ENCODE measurements around the gene CEP72. TPM values are rescaled to one million over a fixed set of nuclear protein-coding genes. Genes with fewer than 3 reads are reported as not detected.

Gene CEP72
- total and polyA plus RNA-seq, 10 of the 15 experiments (the other 5 are each of a cell fraction or from before 2014, with no cell fraction given), result 0.35 to 13.5 (median 8.3) TPM

DNA sequence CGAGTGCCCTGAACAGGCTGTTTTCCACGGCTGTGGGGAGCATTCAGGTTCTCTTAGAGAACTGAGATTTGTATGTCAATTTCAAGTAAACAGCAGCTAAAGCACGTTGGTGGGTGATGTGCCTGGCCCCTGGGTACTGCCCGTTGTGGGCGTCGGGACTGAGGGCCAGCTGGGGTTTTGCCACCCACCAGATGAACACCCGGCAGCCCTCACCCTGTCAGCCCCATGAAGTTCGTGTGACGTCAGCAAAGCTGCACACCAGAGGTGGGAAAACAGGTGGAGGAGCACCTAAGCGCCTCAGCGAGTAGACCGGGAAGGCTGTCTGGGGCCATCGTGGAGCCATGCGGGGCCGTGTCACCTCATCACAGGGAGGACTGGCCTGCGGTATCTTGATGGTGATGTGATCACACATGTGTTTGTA is 9.2 kb downstream of the CEP72 start:
- no peaks in the 10 kb centered on the region for H3K4me1 ChIP-seq (ENCODE audit: control insufficient read depth, insufficient read depth, low read length)
- intact Hi-C loops (cut with micrococcal nuclease; ENCODE audit: unreplicated experiment) (no loop called here), in situ Hi-C loops (cut with MboI) (no loop called here)
- CTCF ChIA-PET, result no interaction called here
- no peak for TF ChIP-seq CHD2 (IDR thresholded peaks at IDR 0.05; ENCODE audit: borderline replicate concordance, low read depth, low read length)
- TF ChIP-seq SREBF2 (IDR thresholded peaks at IDR 0.05; ENCODE audit: low read length), result no peak
- no peak for TF ChIP-seq MYB (IDR thresholded peaks at IDR 0.05; ENCODE audit: borderline replicate concordance, low read depth, low read length)
- TF ChIP-seq ZNF274 (IDR thresholded peaks at IDR 0.05; ENCODE audit: insufficient read depth, insufficient read length), result no peak
- no peak for TF ChIP-seq ZZZ3 (IDR thresholded peaks at IDR 0.05; ENCODE audit: control insufficient read depth, insufficient read length, low read depth)
- TF ChIP-seq GATAD2B (conservative IDR thresholded peaks at IDR 0.05; ENCODE audit: low read depth), result no peak
- FAIRE-seq (no peak), DNase-seq (ENCODE audit: low read depth, low spot score) (no peak), ATAC-seq (no peak)
- SMC1A ChIA-PET (ENCODE audit: uncharacterized antibody, unreplicated experiment), result no interaction called here
- H3K79me2 ChIP-seq (ENCODE audit: control insufficient read depth, insufficient read depth, low read length), result peaks cover 2% of the 10 kb centered on the region
- POLR2A ChIA-PET, result no interaction called here
- BruUV-seq (replicated peaks), result no TSS peak
- RAD21 ChIA-PET (ENCODE audit: unreplicated experiment), result no interaction called here
- H3K9me3 ChIP-seq (replicated peaks; ENCODE audit: control insufficient read depth, insufficient read depth, low read length), result no peaks in the 10 kb centered on the region
- H3K4me2 ChIP-seq (ENCODE audit: control insufficient read depth, insufficient read depth), result no peak overlapping the region
- no peaks in the 10 kb centered on the region for H3K27me3 ChIP-seq (replicated peaks in 1 of 2; ENCODE audit: control insufficient read depth in 2 of 2, insufficient read depth in 2 of 2, low read length in 1 of 2)
- H3K36me3 ChIP-seq (ENCODE audit: control insufficient read depth in 2 of 2, insufficient read depth in 2 of 2, low read length in 1 of 2), result peaks cover 8 to 25% of the 10 kb centered on the region in 2 experiments
- H3K9ac ChIP-seq (ENCODE audit: control insufficient read depth, insufficient read depth, low read length), result no peak overlapping the region
- no peaks in the 10 kb centered on the region for H4K20me1 ChIP-seq (ENCODE audit: control insufficient read depth, insufficient read depth)
- H2AFZ ChIP-seq (ENCODE audit: control insufficient read depth, low read depth, low read length), result no peak overlapping the region
- WGBS (ENCODE audit: insufficient coverage, insufficient replicate concordance, low lambda C conversion rate, missing lambda C conversion rate), result 98% methylated on average over 16 of the region's 16 CpGs
- no peak overlapping the region for H3K4me3 ChIP-seq
- no peak overlapping the region for H3K27ac ChIP-seq (ENCODE audit: control insufficient read depth, insufficient read depth)

DNA sequence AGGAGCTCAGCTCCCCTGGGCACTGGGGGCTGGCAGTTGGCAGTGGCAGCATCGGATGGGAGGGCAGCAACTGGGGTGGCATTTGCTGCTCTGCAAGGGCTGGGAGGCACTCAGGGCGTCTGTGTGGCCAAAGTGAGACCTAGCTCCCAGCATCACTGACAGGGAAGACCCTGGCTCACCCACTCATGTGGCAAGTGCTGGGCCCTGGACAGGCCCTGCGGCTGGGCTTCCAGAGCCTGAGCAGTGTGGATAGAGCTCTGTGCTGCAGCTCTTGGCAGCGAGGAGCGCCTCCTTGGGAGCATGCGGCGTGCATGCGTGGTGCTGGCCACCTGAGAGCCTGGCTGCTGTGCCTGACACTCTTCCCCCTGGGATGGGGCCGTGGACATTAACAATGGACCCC is 10.2 kb downstream of the CEP72 start:
- Histone ChIP-seq H3K4me2 (ENCODE audit: control insufficient read depth, insufficient read depth) (no peak overlapping the region), H3K9me3 (replicated peaks; ENCODE audit: control insufficient read depth, insufficient read depth, low read length) (no peaks in the 10 kb centered on the region), H3K27ac (ENCODE audit: control insufficient read depth, insufficient read depth) (no peak overlapping the region), H3K4me3 (no peak overlapping the region), H3K36me3 (ENCODE audit: control insufficient read depth in 2 of 2, insufficient read depth in 2 of 2, low read length in 1 of 2) (peaks cover 9 to 25% of the 10 kb centered on the region in 2 experiments), H2AFZ (ENCODE audit: control insufficient read depth, low read depth, low read length) (no peak overlapping the region), H4K20me1 (ENCODE audit: control insufficient read depth, insufficient read depth) (no peaks in the 10 kb centered on the region), H3K4me1 (ENCODE audit: control insufficient read depth, insufficient read depth, low read length) (no peaks in the 10 kb centered on the region), H3K27me3 (replicated peaks in 1 of 2; ENCODE audit: control insufficient read depth in 2 of 2, insufficient read depth in 2 of 2, low read length in 1 of 2) (no peaks in the 10 kb centered on the region), H3K79me2 (ENCODE audit: control insufficient read depth, insufficient read depth, low read length) (no peaks in the 10 kb centered on the region), H3K9ac (ENCODE audit: control insufficient read depth, insufficient read depth, low read length) (no peak overlapping the region)
- POLR2A ChIA-PET, result no interaction called here
- RAD21 ChIA-PET (ENCODE audit: unreplicated experiment), result no interaction called here
- intact Hi-C loops (cut with micrococcal nuclease; ENCODE audit: unreplicated experiment), result no loop called here
- CTCF ChIA-PET, result no interaction called here
- no peak for FAIRE-seq
- in situ Hi-C loops (cut with MboI), result no loop called here
- ATAC-seq, result no peak
- 86% methylated on average over 9 of the region's 9 CpGs for WGBS (ENCODE audit: insufficient coverage, insufficient replicate concordance, low lambda C conversion rate, missing lambda C conversion rate)
- DNase-seq (ENCODE audit: low read depth, low spot score), result no peak
- SMC1A ChIA-PET (ENCODE audit: uncharacterized antibody, unreplicated experiment), result no interaction called here
- no TSS peak for BruUV-seq (replicated peaks)
- TF ChIP-seq PAX5 (IDR thresholded peaks at IDR 0.05; ENCODE audit: borderline replicate concordance, low read depth, low read length) (no peak), HDAC2 (IDR thresholded peaks at IDR 0.05) (no peak), RELA (IDR thresholded peaks at IDR 0.05; ENCODE audit: borderline replicate concordance, partially characterized antibody) (no peak), KDM1A (IDR thresholded peaks at IDR 0.05; ENCODE audit: borderline replicate concordance) (no peak), IKZF1 (conservative IDR thresholded peaks at IDR 0.05) (no peak), NFYA (IDR thresholded peaks at IDR 0.05; ENCODE audit: borderline replicate concordance, low read depth, low read length) (no peak)
- TF ChIP-seq, protein P1, sequence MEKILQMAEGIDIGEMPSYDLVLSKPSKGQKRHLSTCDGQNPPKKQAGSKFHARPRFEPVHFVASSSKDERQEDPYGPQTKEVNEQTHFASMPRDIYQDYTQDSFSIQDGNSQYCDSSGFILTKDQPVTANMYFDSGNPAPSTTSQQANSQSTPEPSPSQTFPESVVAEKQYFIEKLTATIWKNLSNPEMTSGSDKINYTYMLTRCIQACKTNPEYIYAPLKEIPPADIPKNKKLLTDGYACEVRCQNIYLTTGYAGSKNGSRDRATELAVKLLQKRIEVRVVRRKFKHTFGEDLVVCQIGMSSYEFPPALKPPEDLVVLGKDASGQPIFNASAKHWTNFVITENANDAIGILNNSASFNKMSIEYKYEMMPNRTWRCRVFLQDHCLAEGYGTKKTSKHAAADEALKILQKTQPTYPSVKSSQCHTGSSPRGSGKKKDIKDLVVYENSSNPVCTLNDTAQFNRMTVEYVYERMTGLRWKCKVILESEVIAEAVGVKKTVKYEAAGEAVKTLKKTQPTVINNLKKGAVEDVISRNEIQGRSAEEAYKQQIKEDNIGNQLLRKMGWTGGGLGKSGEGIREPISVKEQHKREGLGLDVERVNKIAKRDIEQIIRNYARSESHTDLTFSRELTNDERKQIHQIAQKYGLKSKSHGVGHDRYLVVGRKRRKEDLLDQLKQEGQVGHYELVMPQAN (conservative IDR thresholded peaks at IDR 0.05), result no peak
- TF ChIP-seq, protein P2, sequence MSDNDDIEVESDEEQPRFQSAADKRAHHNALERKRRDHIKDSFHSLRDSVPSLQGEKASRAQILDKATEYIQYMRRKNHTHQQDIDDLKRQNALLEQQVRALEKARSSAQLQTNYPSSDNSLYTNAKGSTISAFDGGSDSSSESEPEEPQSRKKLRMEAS (IDR thresholded peaks at IDR 0.05; ENCODE audit: low read depth, low read length), result no peak
- TF ChIP-seq, protein P3, sequence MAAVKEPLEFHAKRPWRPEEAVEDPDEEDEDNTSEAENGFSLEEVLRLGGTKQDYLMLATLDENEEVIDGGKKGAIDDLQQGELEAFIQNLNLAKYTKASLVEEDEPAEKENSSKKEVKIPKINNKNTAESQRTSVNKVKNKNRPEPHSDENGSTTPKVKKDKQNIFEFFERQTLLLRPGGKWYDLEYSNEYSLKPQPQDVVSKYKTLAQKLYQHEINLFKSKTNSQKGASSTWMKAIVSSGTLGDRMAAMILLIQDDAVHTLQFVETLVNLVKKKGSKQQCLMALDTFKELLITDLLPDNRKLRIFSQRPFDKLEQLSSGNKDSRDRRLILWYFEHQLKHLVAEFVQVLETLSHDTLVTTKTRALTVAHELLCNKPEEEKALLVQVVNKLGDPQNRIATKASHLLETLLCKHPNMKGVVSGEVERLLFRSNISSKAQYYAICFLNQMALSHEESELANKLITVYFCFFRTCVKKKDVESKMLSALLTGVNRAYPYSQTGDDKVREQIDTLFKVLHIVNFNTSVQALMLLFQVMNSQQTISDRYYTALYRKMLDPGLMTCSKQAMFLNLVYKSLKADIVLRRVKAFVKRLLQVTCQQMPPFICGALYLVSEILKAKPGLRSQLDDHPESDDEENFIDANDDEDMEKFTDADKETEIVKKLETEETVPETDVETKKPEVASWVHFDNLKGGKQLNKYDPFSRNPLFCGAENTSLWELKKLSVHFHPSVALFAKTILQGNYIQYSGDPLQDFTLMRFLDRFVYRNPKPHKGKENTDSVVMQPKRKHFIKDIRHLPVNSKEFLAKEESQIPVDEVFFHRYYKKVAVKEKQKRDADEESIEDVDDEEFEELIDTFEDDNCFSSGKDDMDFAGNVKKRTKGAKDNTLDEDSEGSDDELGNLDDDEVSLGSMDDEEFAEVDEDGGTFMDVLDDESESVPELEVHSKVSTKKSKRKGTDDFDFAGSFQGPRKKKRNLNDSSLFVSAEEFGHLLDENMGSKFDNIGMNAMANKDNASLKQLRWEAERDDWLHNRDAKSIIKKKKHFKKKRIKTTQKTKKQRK (IDR thresholded peaks at IDR 0.05; ENCODE audit: low read depth, low read length), result no peak

All from GM12878 (cell line).